Nephron progenitor cell (in vitro differentiated cells): ENCODE measurements around the gene ZBTB39.
"Not testable (repeated sequence)": the region's sequence is repeated elsewhere in the genome, so short reads cannot be mapped to it uniquely, and the experiment has no call there.

Experiments
- DNase-seq: peaks from one replicate; pipeline ENCODE4 v3.0.0; 2021
- H3K27ac Mint-ChIP-seq: 2 replicates; pipeline ENCODE4 v1.8.0; 2021; ENCODE audit warnings: mild to moderate bottlenecking, moderate library complexity, mixed read lengths
- H3K27me3 Mint-ChIP-seq: 2 replicates; pipeline ENCODE4 v1.8.0; 2021; ENCODE audit warnings: mild to moderate bottlenecking, low read depth, mixed read lengths; ENCODE audit not compliant: poor library complexity
- H3K36me3 Mint-ChIP-seq: 2 replicates; pipeline ENCODE4 v1.8.0; 2021; ENCODE audit warnings: low read depth, mixed read lengths
- H3K4me1 Mint-ChIP-seq: 2 replicates; pipeline ENCODE4 v1.8.0; 2021; ENCODE audit warnings: mixed read lengths
- H3K4me3 Mint-ChIP-seq: 2 replicates; pipeline ENCODE4 v1.8.0; 2021; ENCODE audit warnings: mild to moderate bottlenecking, moderate library complexity, mixed read lengths
- H3K9me3 Mint-ChIP-seq: 2 replicates; pipeline ENCODE4 v1.8.0; 2021; ENCODE audit warnings: mild to moderate bottlenecking, moderate library complexity, mixed read lengths
- CTCF ChIP-seq: fragments of 200-600 bp; sonication (generic); IDR thresholded peaks from 2 replicates; pipeline ENCODE4 v1.5.0; 2021; ENCODE audit warnings: antibody characterized with exemption

Gene ZBTB39

GRCh38 chr12:56988207-56988739 is 18.1 kb downstream of the ZBTB39 start:
- no peak for TF ChIP-seq CTCF
- no peaks in the 10 kb centered on the region for H3K36me3 Mint-ChIP-seq

GRCh38 chr12:56987551-56988053 is 18.7 kb downstream of the ZBTB39 start:
- TF ChIP-seq CTCF, result peak; percentile 89
- DNase-seq, result peak; percentile 87
- peaks cover 9% of the 10 kb centered on the region for H3K27me3 Mint-ChIP-seq
- H3K4me3 Mint-ChIP-seq, result no peak overlapping the region
- no peaks in the 10 kb centered on the region for H3K9me3 Mint-ChIP-seq
- peaks cover 9% of the 10 kb centered on the region for H3K4me1 Mint-ChIP-seq
- no peak overlapping the region for H3K27ac Mint-ChIP-seq
- no peaks in the 10 kb centered on the region for H3K36me3 Mint-ChIP-seq

More at GRCh38 chr12:56988207-56988739, 18.1 kb downstream of the ZBTB39 start:
- Mint-ChIP-seq H3K27me3 (peaks cover 9% of the 10 kb centered on the region), H3K4me1 (peaks cover 9% of the 10 kb centered on the region), H3K27ac (no peak overlapping the region), H3K9me3 (no peaks in the 10 kb centered on the region), H3K4me3 (no peak overlapping the region)
- DNase-seq, result no peak

- no peak overlapping the region for H3K27ac Mint-ChIP-seq
- no peak overlapping the region for H3K4me3 Mint-ChIP-seq
- DNase-seq, result no peak
Measured at GRCh38 chr12:56987011-56987410, 19.3 kb downstream of the ZBTB39 start.

GRCh38 chr12:56985714-56986113 is 20.6 kb downstream of the ZBTB39 start:
- H3K27ac Mint-ChIP-seq, H3K4me3 Mint-ChIP-seq, H3K36me3 Mint-ChIP-seq, H3K9me3 Mint-ChIP-seq, H3K4me1 Mint-ChIP-seq, DNase-seq, H3K27me3 Mint-ChIP-seq: not testable (repeated sequence)

More at GRCh38 chr12:56987011-56987410, 19.3 kb downstream of the ZBTB39 start:
- H3K27me3 Mint-ChIP-seq, result peaks cover 9% of the 10 kb centered on the region
- peaks cover 9% of the 10 kb centered on the region for H3K4me1 Mint-ChIP-seq
- H3K36me3 Mint-ChIP-seq, result no peaks in the 10 kb centered on the region
- TF ChIP-seq CTCF, result no peak
- no peaks in the 10 kb centered on the region for H3K9me3 Mint-ChIP-seq

GRCh38 chr12:56983386-56983785 is 23.0 kb downstream of the ZBTB39 start:
- no peak overlapping the region for H3K4me3 Mint-ChIP-seq
- peaks cover 11% of the 10 kb centered on the region for H3K27me3 Mint-ChIP-seq
- H3K4me1 Mint-ChIP-seq, result peaks cover 6% of the 10 kb centered on the region
- H3K9me3 Mint-ChIP-seq, result no peaks in the 10 kb centered on the region
- H3K36me3 Mint-ChIP-seq, result no peaks in the 10 kb centered on the region
- no peak for TF ChIP-seq CTCF
- H3K27ac Mint-ChIP-seq, result no peak overlapping the region
- DNase-seq, result no peak

- not testable (repeated sequence) for DNase-seq, H3K36me3 Mint-ChIP-seq, H3K4me3 Mint-ChIP-seq, H3K27ac Mint-ChIP-seq, H3K4me1 Mint-ChIP-seq, H3K9me3 Mint-ChIP-seq
- peaks cover 11% of the 10 kb centered on the region for H3K27me3 Mint-ChIP-seq
Measured at GRCh38 chr12:56982578-56983236, 23.6 kb downstream of the ZBTB39 start.
